WTC11 (cell line): Measurements from ENCODE around the gene RPP14. TPM values are rescaled to one million over a fixed set of nuclear protein-coding genes. Genes with fewer than 3 reads are reported as not detected.
A peak's percentile ranks its signal among the peaks of the same experiment; 100 is the strongest.

ENCODE experiments used
- ATAC-seq: fragments of 200-7000 bp; cut with Tn5 transposase; 2 replicates; pipeline ENCODE4 v1.10.0; 2021; ENCODE audit warnings: mild to moderate bottlenecking, moderate library complexity
- CTCF ChIA-PET: fragments of 300-600 bp; sonication (Branson Sonifier 250); formaldehyde crosslinking; loops from one replicate; lab custom pipeline; 2021; ENCODE audit warnings: antibody characterized with exemption; lab: Charles Lee
- POLR2A ChIA-PET: fragments of 350-600 bp; sonication (Branson Sonifier 250); formaldehyde crosslinking; loops from one replicate; lab custom pipeline; 2021; ENCODE audit warnings: antibody characterized with exemption; lab: Charles Lee
- DNase-seq: peaks from one replicate; pipeline ENCODE4 v3.0.0; 2021; ENCODE audit warnings: low spot score
- H3K27ac Mint-ChIP-seq: 2 replicates; pipeline ENCODE4 v1.8.0; 2021; ENCODE audit warnings: mixed read lengths
- H3K27me3 Mint-ChIP-seq: 2 replicates; pipeline ENCODE4 v1.8.0; 2021; ENCODE audit warnings: low read depth, mild to moderate bottlenecking, moderate library complexity, mixed read lengths
- H3K36me3 Mint-ChIP-seq: 2 replicates; pipeline ENCODE4 v1.8.0; 2021; ENCODE audit warnings: mixed read lengths
- H3K4me1 Mint-ChIP-seq: 2 replicates; pipeline ENCODE4 v1.8.0; 2022; ENCODE audit warnings: mixed read lengths
- H3K4me3 Mint-ChIP-seq: 2 replicates; pipeline ENCODE4 v1.8.0; 2021; ENCODE audit warnings: mild to moderate bottlenecking, moderate library complexity, mixed read lengths
- H3K9me3 Mint-ChIP-seq: 2 replicates; pipeline ENCODE4 v1.8.0; 2021; ENCODE audit warnings: mixed read lengths
- AR ChIP-seq: fragments of 250-450 bp; sonication (Bioruptor Pico); IDR thresholded peaks from 2 replicates; pipeline ENCODE4 v1.9.0; 2021; ENCODE audit warnings: mild to moderate bottlenecking
- ATF3 ChIP-seq: sonication (generic); formaldehyde crosslinking; conservative IDR thresholded peaks from 2 replicates; pipeline ENCODE4 v1.8.1; 2022; ENCODE audit warnings: mild to moderate bottlenecking, missing genetic modification reagents
- ATF6 ChIP-seq: sonication (generic); formaldehyde crosslinking; IDR thresholded peaks from 2 replicates; pipeline ENCODE4 v1.8.1; 2023; ENCODE audit warnings: mild to moderate bottlenecking, missing genetic modification reagents
- CBFB ChIP-seq: sonication (generic); formaldehyde crosslinking; IDR thresholded peaks from 2 replicates; pipeline ENCODE4 v1.8.1; 2022; ENCODE audit warnings: mild to moderate bottlenecking, low read depth, missing genetic modification reagents
- CREB1 ChIP-seq: sonication (generic); formaldehyde crosslinking; IDR thresholded peaks from 2 replicates; pipeline ENCODE4 v1.8.0; 2023; ENCODE audit warnings: mild to moderate bottlenecking, missing genetic modification reagents
- E2F5 ChIP-seq: sonication (generic); formaldehyde crosslinking; IDR thresholded peaks from 2 replicates; pipeline ENCODE4 v1.8.1; 2022; ENCODE audit warnings: mild to moderate bottlenecking, moderate library complexity, missing genetic modification reagents
- PREB ChIP-seq: sonication (generic); formaldehyde crosslinking; IDR thresholded peaks from 2 replicates; pipeline ENCODE4 v1.8.1; 2022; ENCODE audit warnings: mild to moderate bottlenecking, missing genetic modification reagents, moderate library complexity, borderline replicate concordance
- SOX15 ChIP-seq: fragments of 250-450 bp; sonication (Bioruptor Pico); IDR thresholded peaks from 2 replicates; pipeline ENCODE4 v1.9.0; 2021; ENCODE audit warnings: mild to moderate bottlenecking
- TP53 ChIP-seq: sonication (generic); formaldehyde crosslinking; IDR thresholded peaks from 2 replicates; pipeline ENCODE4 v1.8.1; 2023; ENCODE audit warnings: mild to moderate bottlenecking, missing genetic modification reagents
- ZNF121 ChIP-seq: sonication (generic); formaldehyde crosslinking; IDR thresholded peaks from 2 replicates; pipeline ENCODE4 v1.8.0; 2023; ENCODE audit warnings: missing genetic modification reagents
- ZNF281 ChIP-seq: sonication (generic); formaldehyde crosslinking; IDR thresholded peaks from 2 replicates; pipeline ENCODE4 v1.8.0; 2023; ENCODE audit warnings: mild to moderate bottlenecking, missing genetic modification reagents
- ZNF317 ChIP-seq: sonication (generic); formaldehyde crosslinking; IDR thresholded peaks from 2 replicates; pipeline ENCODE4 v1.8.1; 2023; ENCODE audit warnings: low read depth, mild to moderate bottlenecking, moderate library complexity, missing genetic modification reagents, borderline replicate concordance
- ZNF671 ChIP-seq: fragments of 250-450 bp; sonication (Bioruptor Pico); IDR thresholded peaks from 2 replicates; pipeline ENCODE4 v1.8.0; 2021; ENCODE audit warnings: mild to moderate bottlenecking
- total RNA-seq: library from RNA; stranded (reverse); gene quantifications from 3 replicates; pipeline ENCODE4 v1.2.3, GENCODE V29; 2021

RPP14 gene
- total RNA-seq, 1 experiment from 2014 or later, result 17.9 TPM

GRCh38 chr3:58323529-58324390 lies 17.7 kb downstream of the RPP14 start:
- no peak overlapping the region for H3K4me3 Mint-ChIP-seq
- POLR2A ChIA-PET, result no interaction called here

More at GRCh38 chr3:58323529-58324390, 17.7 kb downstream of the RPP14 start:
- ATAC-seq (no peak), DNase-seq (no peak)
- CTCF ChIA-PET, result no interaction called here
- Mint-ChIP-seq H3K27ac (peak overlapping the region; percentile 34), H3K9me3 (no peaks in the 10 kb centered on the region), H3K36me3 (peaks cover 3% of the 10 kb centered on the region; the same call in 1 of the 2 replicates), H3K27me3 (no peaks in the 10 kb centered on the region), H3K4me1 (peaks cover 33% of the 10 kb centered on the region)
- TF ChIP-seq ZNF121 (CRISPR knock-in tag) (no peak), ATF3 (CRISPR knock-in tag) (no peak), ATF6 (no peak), SOX15 (CRISPR knock-in tag) (no peak), PREB (CRISPR knock-in tag) (no peak), ZNF281 (no peak), E2F5 (CRISPR knock-in tag) (no peak), AR (CRISPR knock-in tag) (no peak), CREB1 (no peak), ZNF671 (CRISPR knock-in tag) (no peak), ZNF317 (no peak), CBFB (CRISPR knock-in tag) (no peak), TP53 (CRISPR knock-in tag) (no peak)
